HepG2 (cell line): ENCODE measurements around the gene NUBP2. TPM values are rescaled to one million over a fixed set of nuclear protein-coding genes. Genes with fewer than 3 reads are reported as not detected.

Experiments used
- AHR ChIP-seq: IDR thresholded peaks from 2 replicates; pipeline ENCODE4 v1.6.1; 2018; ENCODE audit warnings: missing genetic modification reagents, missing compliant biosample characterization
- DMAP1 ChIP-seq: IDR thresholded peaks from 2 replicates; pipeline ENCODE4 v1.6.1; 2016
- EP300 ChIP-seq, 3 experiments: sonication (generic) in 1 of 3; formaldehyde crosslinking in 1 of 3; IDR thresholded peaks; 2 replicates each; pipeline versions ENCODE4 v1.5.1 to v1.6.1; 2011 to 2020; ENCODE audit warnings: low read depth in 2 of 3, low read length in 2 of 3, borderline replicate concordance in 1 of 3, improper control_type of control experiment in 1 of 3, mild to moderate bottlenecking in 1 of 3, missing genetic modification reagents in 1 of 3, moderate library complexity in 1 of 3
- FOXA1 ChIP-seq, 2 experiments: fragments of 450-650 bp in 1 of 2; sonication (generic) in 1 of 2; formaldehyde crosslinking in 1 of 2; IDR thresholded peaks; 2 replicates each; pipeline versions ENCODE4 v1.4.0 to v1.6.1; 2016 to 2020; ENCODE audit warnings: missing genetic modification reagents in 1 of 2
- FOXM1 ChIP-seq: sonication (generic); formaldehyde crosslinking; IDR thresholded peaks from 2 replicates; pipeline ENCODE4 v1.5.0; 2020; ENCODE audit warnings: missing genetic modification reagents
- MIXL1 ChIP-seq: IDR thresholded peaks from 2 replicates; pipeline ENCODE4 v1.6.1; 2016
- NFATC3 ChIP-seq: sonication (generic); formaldehyde crosslinking; IDR thresholded peaks from 2 replicates; pipeline ENCODE4 v1.5.1; 2020; ENCODE audit warnings: mild to moderate bottlenecking, missing genetic modification reagents
- POLR2A ChIP-seq, 2 experiments: IDR thresholded peaks; 2 replicates each; pipeline ENCODE4 v1.6.1; 2011; ENCODE audit warnings: low read depth in 2 of 2, low read length in 2 of 2, mild to moderate bottlenecking in 1 of 2, moderate library complexity in 1 of 2; ENCODE audit not compliant: insufficient read depth in 1 of 2
- SOX5 ChIP-seq: IDR thresholded peaks from 2 replicates; pipeline ENCODE4 v1.6.1; 2016; ENCODE audit warnings: borderline replicate concordance
- STAG1 ChIP-seq: sonication (generic); formaldehyde crosslinking; IDR thresholded peaks from 2 replicates; pipeline ENCODE4 v1.4.0; 2020; ENCODE audit warnings: missing genetic modification reagents
- ZBTB25 ChIP-seq: IDR thresholded peaks from 2 replicates; pipeline ENCODE4 v1.6.1; 2018; ENCODE audit warnings: missing genetic modification reagents
- ZBTB34 ChIP-seq: sonication (generic); formaldehyde crosslinking; IDR thresholded peaks from 2 replicates; pipeline ENCODE4 v1.8.0; 2022; ENCODE audit warnings: mild to moderate bottlenecking, missing genetic modification reagents
- ZNF205 ChIP-seq: IDR thresholded peaks from 2 replicates; pipeline ENCODE4 v1.6.1; 2018; ENCODE audit warnings: missing biosample characterization, missing genetic modification reagents
- ZNF263 ChIP-seq: sonication (generic); formaldehyde crosslinking; IDR thresholded peaks from 2 replicates; pipeline ENCODE4 v1.4.0; 2020; ENCODE audit warnings: missing genetic modification reagents
- ZNF274 ChIP-seq: sonication (generic); formaldehyde crosslinking; IDR thresholded peaks from 2 replicates; pipeline ENCODE4 v1.5.1; 2020; ENCODE audit warnings: mild to moderate bottlenecking, missing genetic modification reagents
- ZNF34 ChIP-seq: sonication (generic); formaldehyde crosslinking; IDR thresholded peaks from 2 replicates; pipeline ENCODE4 v1.4.0; 2020; ENCODE audit warnings: mild to moderate bottlenecking, missing genetic modification reagents, borderline replicate concordance
- ZNF556 ChIP-seq: sonication (generic); formaldehyde crosslinking; IDR thresholded peaks from 2 replicates; pipeline ENCODE4 v1.4.0; 2020; ENCODE audit warnings: mild to moderate bottlenecking, missing genetic modification reagents, borderline replicate concordance
- ZNF589 ChIP-seq: sonication (generic); formaldehyde crosslinking; conservative IDR thresholded peaks from 2 replicates; pipeline ENCODE4 v1.8.0; 2022; ENCODE audit warnings: mild to moderate bottlenecking, moderate library complexity, missing genetic modification reagents
- ZNF614 ChIP-seq: IDR thresholded peaks from 2 replicates; pipeline ENCODE4 v1.6.1; 2018; ENCODE audit warnings: missing biosample characterization, missing genetic modification reagents, inconsistent platforms, borderline replicate concordance
- ZNF775 ChIP-seq: sonication (generic); formaldehyde crosslinking; IDR thresholded peaks from 2 replicates; pipeline ENCODE4 v1.4.0; 2020; ENCODE audit warnings: missing genetic modification reagents, mild to moderate bottlenecking, moderate library complexity, borderline replicate concordance
- polyA plus RNA-seq, 8 experiments: library from polyadenylated mRNA; depleted of rRNA in 3 of 8; stranded (reverse) in 7 of 8; unstranded in 1 of 8; fragments of >200 nt; fragmentation: Illumina TruSeq in 4 of 8; extraction: Trizol in 4 of 8; gene quantifications; 2 replicates each; pipeline versions ENCODE4 v1.2.1 to v1.2.3, GENCODE V29; 2011 to 2016; ENCODE audit warnings: low read depth in 4 of 8, missing spikeins in 1 of 8, mixed read lengths in 1 of 8; ENCODE audit not compliant: insufficient read depth in 1 of 8
- total RNA-seq, 5 experiments: library from RNA; depleted of rRNA; stranded (reverse); fragments of >200 nt; fragmentation: Illumina TruSeq; extraction: Trizol; gene quantifications; 2 replicates each; pipeline ENCODE4 v1.2.3, GENCODE V29; 2016; ENCODE audit warnings: low read depth in 1 of 5
- TF ChIP-seq, protein P1 (sequence below): sonication (generic); formaldehyde crosslinking; IDR thresholded peaks from 2 replicates; pipeline ENCODE4 v1.4.0; 2020; ENCODE audit warnings: missing genetic modification reagents
- TF ChIP-seq, protein P2 (sequence below): sonication (generic); formaldehyde crosslinking; IDR thresholded peaks from 2 replicates; pipeline ENCODE4 v1.8.0; 2023; ENCODE audit warnings: mild to moderate bottlenecking, missing genetic modification reagents
- TF ChIP-seq, protein P3 (sequence below): sonication (generic); formaldehyde crosslinking; IDR thresholded peaks from 2 replicates; pipeline ENCODE4 v1.8.1; 2023; ENCODE audit warnings: mild to moderate bottlenecking, missing genetic modification reagents

Gene NUBP2
- total and polyA plus RNA-seq, 2 of the 13 experiments (the other 11 are each of a cell fraction or from before 2014, with no cell fraction given) = 25.7 to 61.5 TPM

- TF ChIP-seq, protein P1, sequence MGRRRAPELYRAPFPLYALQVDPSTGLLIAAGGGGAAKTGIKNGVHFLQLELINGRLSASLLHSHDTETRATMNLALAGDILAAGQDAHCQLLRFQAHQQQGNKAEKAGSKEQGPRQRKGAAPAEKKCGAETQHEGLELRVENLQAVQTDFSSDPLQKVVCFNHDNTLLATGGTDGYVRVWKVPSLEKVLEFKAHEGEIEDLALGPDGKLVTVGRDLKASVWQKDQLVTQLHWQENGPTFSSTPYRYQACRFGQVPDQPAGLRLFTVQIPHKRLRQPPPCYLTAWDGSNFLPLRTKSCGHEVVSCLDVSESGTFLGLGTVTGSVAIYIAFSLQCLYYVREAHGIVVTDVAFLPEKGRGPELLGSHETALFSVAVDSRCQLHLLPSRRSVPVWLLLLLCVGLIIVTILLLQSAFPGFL (CRISPR knock-in tag) = no peak; the same call in 1 of the 2 replicates
- TF ChIP-seq POLR2A (IDR thresholded peaks at IDR 0.05; ENCODE audit: insufficient read depth in 1 of 2, low read depth in 2 of 2, low read length in 2 of 2) (peak; percentile 84 to 90), ZNF775 (CRISPR knock-in tag) (0 out of 2 replicates have a peak, but pooled peaks have one; percentile 54), DMAP1 (CRISPR knock-in tag) (peak; percentile 96), MIXL1 (peak; percentile 77), ZNF34 (no peak), ZNF205 (no peak), FOXA1 (IDR thresholded peaks at IDR 0.05) (no peak), FOXA1 (CRISPR knock-in tag; IDR thresholded peaks at IDR 0.05) (0 out of 2 replicates have a peak, but pooled peaks have one; percentile 24), ZNF614 (0 out of 2 replicates have a peak, but pooled peaks have one; percentile 38), FOXM1 (CRISPR knock-in tag) (no peak), ZBTB34 (CRISPR knock-in tag) (no peak), ZNF263 (CRISPR knock-in tag) (no peak; the same call in none of the 2 replicates), SOX5 (CRISPR knock-in tag) (peak; percentile 51; the same call in 1 of the 2 replicates), ZNF556 (CRISPR knock-in tag) (no peak), NFATC3 (CRISPR knock-in tag) (peak; percentile 87; the same call in 1 of the 2 replicates), ZBTB25 (CRISPR knock-in tag) (peak; percentile 80; the same call in 1 of the 2 replicates), STAG1 (CRISPR knock-in tag) (no peak), EP300 (IDR thresholded peaks at IDR 0.05; ENCODE audit: low read depth in 2 of 2, low read length in 2 of 2) (peak; percentile 35 to 36; a peak in 2 of 4 replicates), EP300 (CRISPR knock-in tag; IDR thresholded peaks at IDR 0.05; ENCODE audit: borderline replicate concordance) (peak; percentile 27; the same call in 1 of the 2 replicates), ZNF274 (CRISPR knock-in tag) (peak; percentile 94; the same call in 1 of the 2 replicates), AHR (no peak; the same call in 1 of the 2 replicates), ZNF589 (CRISPR knock-in tag) (peak; percentile 76; the same call in 1 of the 2 replicates)
- TF ChIP-seq, protein P2, sequence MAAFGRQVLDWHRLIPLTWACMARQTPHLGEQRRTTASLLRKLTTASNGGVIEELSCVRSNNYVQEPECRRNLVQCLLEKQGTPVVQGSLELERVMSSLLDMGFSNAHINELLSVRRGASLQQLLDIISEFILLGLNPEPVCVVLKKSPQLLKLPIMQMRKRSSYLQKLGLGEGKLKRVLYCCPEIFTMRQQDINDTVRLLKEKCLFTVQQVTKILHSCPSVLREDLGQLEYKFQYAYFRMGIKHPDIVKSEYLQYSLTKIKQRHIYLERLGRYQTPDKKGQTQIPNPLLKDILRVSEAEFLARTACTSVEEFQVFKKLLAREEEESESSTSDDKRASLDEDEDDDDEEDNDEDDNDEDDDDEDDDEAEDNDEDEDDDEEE (CRISPR knock-in tag) = peak; percentile 76; the same call in 1 of the 2 replicates
- TF ChIP-seq, protein P3, sequence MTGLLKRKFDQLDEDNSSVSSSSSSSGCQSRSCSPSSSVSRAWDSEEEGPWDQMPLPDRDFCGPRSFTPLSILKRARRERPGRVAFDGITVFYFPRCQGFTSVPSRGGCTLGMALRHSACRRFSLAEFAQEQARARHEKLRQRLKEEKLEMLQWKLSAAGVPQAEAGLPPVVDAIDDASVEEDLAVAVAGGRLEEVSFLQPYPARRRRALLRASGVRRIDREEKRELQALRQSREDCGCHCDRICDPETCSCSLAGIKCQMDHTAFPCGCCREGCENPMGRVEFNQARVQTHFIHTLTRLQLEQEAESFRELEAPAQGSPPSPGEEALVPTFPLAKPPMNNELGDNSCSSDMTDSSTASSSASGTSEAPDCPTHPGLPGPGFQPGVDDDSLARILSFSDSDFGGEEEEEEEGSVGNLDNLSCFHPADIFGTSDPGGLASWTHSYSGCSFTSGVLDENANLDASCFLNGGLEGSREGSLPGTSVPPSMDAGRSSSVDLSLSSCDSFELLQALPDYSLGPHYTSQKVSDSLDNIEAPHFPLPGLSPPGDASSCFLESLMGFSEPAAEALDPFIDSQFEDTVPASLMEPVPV (CRISPR knock-in tag) = peak; percentile 83; the same call in 1 of the 2 replicates
Observed at GRCh38 chr16:1826691-1827573, 44.2 kb downstream of the NUBP2 start, which contains the start of the genes FAHD1 and HAGH (continued).
